HK-2 (cell line): Measurements from ENCODE around the gene OSBP2.

Source experiments
- DNase-seq: peaks from one replicate; pipeline ENCODE4 v3.0.0-alpha.2; 2018; ENCODE audit not compliant: unreplicated experiment

The OSBP2 gene

DNA sequence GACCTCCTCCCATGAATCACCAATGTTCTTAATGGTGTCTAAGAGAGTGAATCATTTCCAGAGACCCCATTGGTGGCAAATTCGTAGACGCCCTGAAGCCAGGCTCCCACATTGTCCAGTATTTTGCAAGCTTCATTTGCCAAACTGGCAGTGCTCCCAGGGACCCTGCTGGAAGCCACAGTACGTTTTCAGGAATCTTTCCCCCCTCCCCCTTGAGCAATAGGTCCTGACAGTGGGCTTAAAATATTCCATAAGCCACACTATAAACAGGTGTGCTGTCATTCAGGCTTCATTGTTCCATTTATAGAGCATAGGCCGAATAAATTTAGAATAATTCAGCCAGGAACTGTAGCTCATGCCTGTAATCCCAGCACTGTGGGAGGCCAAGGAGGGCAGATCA lies 148.6 kb downstream of the OSBP2 start:
- DNase-seq: no peak

DNA sequence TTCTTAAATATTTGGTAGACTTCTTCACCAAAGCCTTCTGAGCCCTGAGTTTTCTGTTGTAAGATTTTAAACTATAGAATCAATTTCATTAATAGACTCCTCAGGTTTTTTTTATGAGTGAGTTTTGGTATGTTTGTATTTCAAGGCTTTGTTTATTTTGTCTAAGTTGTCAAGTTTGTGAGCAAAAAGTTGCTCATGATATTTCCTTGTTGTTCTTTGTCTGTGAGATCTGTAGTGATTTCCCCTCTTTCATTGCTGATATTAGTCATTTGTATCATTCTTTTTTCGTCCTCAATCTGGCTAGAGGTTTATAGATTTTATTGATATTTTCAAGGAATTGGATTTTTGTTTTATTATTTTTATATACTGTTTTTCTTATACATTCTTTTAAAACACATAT lies 152.9 kb downstream of the OSBP2 start:
- no peak for DNase-seq

DNA sequence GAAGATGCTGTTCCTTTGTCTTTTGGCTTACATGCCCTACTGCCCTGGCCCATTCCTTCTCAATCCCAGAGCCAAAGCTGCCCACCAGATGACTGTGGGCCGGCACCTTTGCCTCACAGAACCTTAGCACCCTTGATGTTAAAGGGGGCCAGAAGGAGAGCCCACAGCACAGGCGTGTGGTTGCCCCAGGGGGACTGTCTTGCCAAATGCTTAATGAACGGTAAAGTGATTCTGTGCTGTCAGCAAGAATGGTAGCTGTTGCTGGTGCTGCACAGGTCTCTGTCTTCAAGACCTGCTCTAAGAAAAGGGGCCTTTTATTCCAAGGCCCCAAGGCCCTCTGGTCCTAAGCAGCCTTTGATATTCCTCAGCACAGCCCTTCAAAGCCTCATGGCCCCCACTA lies 160.6 kb downstream of the OSBP2 start:
- DNase-seq: no peak

DNA sequence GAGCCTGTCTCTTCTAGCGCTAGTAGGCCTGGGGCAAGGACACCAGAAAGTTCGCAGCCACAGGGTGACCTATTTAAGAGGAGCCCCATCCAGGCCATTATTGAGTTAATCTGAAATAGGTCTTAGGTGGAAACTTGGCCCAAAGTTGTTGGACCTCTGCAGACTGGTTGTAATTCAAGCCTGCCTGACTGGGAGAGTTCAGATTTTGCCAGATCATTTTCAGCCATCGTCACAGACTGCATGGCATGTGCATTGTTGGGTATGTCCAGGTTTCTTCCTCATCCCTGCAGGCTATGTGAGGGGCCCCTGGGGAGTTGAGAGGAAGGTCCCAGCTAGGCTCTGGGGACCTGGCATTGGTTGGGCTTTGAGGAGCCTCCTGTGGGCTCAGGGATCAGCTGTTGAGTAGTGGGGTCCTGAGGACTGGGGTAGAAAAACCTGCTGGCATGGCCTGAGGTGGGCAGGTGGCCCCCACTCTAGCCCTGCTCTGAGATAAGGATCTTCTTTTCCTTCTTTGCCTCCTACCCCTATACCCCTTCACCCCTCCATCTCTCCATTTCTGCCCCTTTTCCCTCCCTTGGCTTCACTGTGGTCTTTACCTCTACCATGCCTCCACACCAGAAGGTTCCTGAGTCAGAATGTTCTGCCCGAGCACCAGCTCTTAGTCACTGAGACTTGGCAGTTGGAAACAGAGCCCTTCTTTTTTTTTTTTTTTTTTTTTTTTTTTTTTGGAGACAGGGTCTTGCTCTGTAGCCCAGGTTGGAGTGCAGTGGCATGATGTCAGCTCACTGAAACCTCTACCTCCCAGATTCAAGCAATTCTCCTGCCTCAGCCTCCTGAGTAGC lies 161.2 kb downstream of the OSBP2 start:
- no peak for DNase-seq

DNA sequence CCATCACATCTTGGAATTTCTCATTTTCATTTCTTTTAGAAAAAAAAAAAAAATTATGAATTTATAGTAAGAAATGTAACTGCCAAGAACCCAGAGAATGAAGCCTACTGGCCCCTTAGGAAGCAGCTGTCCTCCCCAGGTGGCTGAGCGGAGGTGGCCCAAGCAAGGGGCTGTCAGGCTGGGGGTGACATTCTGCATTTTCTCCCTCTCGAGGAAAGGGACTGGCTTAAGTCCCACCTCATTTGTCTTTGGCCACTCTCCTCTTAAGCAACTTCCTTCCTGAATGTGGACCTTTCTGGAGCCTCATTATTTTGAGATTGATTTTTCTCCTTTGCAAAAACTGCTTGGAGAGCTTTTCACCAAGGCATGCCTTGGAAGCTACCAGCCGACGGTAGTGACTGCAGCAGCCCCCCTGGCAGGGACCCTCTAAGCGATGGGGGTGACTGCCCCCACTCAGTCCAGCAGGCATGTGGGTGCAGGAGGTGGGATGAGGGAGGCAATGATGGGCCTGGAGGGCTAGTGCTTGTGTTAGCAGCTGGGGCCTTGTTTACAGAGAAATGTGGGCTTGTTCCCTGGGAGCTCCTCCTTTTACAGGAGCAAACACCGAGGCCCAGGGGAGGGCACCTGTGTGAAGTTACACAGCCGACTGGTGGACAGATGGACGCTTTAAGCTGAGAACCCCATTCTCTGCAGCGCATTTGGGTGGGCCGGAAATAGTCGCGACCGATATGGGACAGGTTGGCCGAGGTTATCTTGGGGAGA lies 162.2 kb downstream of the OSBP2 start:
- no peak for DNase-seq

DNA sequence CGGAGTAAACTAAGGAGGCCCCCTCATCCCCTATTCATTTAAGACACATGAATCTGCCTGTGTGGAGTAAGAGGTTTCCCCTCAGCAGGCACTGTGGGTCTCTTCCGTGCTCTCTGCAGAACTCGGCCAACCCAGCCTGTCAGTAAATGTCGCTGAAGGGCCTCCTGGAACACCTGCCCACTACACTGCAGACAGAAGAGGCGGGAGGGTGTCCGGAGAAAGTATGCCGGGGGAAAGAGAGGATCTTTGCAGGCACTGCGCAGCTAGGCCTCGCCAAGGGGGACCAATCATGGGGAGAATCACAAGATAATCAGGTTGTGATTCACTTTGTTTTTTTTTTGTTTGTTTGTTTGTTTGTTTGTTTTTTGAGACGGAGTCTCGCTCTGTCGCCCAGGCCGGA lies 163.1 kb downstream of the OSBP2 start:
- no peak for DNase-seq

GRCh38 chr22:30858976-30859713 lies 164.5 kb downstream of the OSBP2 start:
- no peak for DNase-seq

GRCh38 chr22:30859714-30860095 lies 165.0 kb downstream of the OSBP2 start:
- no peak for DNase-seq

- no peak for DNase-seq
Measured at GRCh38 chr22:30860176-30861105, 165.8 kb downstream of the OSBP2 start.

- DNase-seq: no peak
Measured at GRCh38 chr22:30861131-30861530, 166.5 kb downstream of the OSBP2 start.

- no peak for DNase-seq
Measured at GRCh38 chr22:30861688-30862552, 167.2 kb downstream of the OSBP2 start.

- no peak for DNase-seq
Measured at GRCh38 chr22:30863081-30863833, 168.6 kb downstream of the OSBP2 start.

- DNase-seq: no peak
Measured at GRCh38 chr22:30864441-30865420, 170.1 kb downstream of the OSBP2 start.

- no peak for DNase-seq
Measured at GRCh38 chr22:30865656-30866055, 171.0 kb downstream of the OSBP2 start.

- DNase-seq: no peak
Measured at GRCh38 chr22:30866216-30866615, 171.5 kb downstream of the OSBP2 start.

DNA sequence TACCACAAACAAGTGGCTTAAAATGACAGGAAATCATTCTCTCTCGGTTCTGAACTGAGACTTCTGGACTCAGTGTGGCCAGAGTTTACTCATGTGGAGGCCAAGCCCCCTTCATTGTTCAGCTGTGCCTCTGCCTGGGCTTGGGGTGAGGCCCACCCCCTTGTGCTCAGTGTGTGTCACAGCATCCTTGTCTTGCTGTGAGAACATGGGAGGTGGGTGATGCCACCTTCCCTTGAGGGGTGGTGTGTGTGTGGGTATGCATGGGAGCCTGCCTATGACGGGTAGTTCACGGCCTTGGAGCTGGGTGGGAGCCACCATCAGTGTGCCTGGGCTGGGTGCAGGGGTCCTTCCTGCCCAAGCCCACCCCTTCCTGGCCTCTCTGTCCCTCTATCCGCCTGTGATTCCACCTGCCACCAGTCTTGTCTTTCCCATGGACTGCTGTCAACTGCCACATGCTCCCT lies 172.2 kb downstream of the OSBP2 start:
- no peak for DNase-seq

DNA sequence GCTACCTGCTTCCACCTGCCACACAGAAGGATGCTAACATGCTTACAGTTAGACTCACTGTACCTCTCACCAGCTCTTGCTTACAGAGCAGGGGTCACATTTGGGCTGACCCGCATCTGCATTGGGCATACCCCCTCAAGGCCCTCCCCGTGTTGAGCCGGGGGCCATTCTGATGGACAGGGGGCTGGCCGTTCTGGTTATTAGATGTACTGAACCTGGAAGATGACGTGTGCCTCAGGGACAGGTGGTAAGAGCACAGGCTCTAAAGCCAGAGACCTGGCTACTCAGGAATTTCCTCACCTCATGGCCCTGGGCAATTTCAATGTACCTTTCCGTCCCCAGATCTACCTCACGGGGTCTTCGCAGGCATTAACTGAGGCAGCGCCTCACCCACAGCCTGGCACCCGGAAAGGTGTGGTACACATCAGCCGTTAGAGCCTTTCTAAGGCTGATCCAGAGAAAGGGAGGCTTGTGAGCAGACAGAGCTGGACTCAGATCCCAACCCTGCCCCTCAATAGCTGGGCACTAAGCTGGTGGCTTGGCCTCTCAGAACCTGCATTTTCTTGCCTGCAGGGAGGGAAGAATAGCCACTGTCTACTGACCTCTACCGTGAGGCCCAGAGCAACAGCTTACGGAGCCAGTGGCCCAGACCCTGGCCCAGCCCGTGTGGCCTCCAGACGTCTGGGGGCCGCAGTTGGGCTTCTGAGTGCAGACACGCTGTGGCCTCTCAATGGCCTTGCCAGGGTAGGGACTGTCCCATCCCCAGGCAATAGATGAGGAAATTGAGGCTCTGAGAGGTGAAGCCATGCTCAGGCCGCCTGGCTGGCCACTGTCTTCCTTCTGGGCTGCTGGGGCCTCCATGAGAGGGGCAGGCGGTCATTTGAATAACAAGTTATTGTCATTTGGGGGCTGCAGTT lies 173.3 kb downstream of the OSBP2 start:
- no peak for DNase-seq
